ENCODE results near the gene PIGM.

The PIGM gene

GRCh38 chr1:159980786-159981185 is 51.0 kb downstream of the PIGM start:
- Histone ChIP-seq H3K27ac (replicated peaks) (no peak overlapping the region), H3K27me3 (ENCODE audit: insufficient read depth, poor library complexity, severe bottlenecking) (peaks cover 15% of the 10 kb centered on the region), H3K4me3 (replicated peaks; ENCODE audit: insufficient read depth, low read length) (no peak overlapping the region)
- DNase-seq (ENCODE audit: low read depth in 1 of 2, low spot score in 1 of 2), result no peak
- no peak for TF ChIP-seq POLR2AphosphoS5 (IDR thresholded peaks at IDR 0.05; ENCODE audit: low read depth)
- TF ChIP-seq REST (IDR thresholded peaks at IDR 0.05; ENCODE audit: insufficient replicate concordance, low read depth), result no peak
- TF ChIP-seq SPI1 (IDR thresholded peaks at IDR 0.05; ENCODE audit: borderline replicate concordance, low read depth), result no peak
- no peak for TF ChIP-seq CTCF (IDR thresholded peaks at IDR 0.05; ENCODE audit: insufficient read depth, low read length)
- TF ChIP-seq GABPA (IDR thresholded peaks at IDR 0.05; ENCODE audit: low read depth), result no peak

- H3K27me3 ChIP-seq (ENCODE audit: insufficient read depth, poor library complexity, severe bottlenecking), result peaks cover 17% of the 10 kb centered on the region
- H3K4me3 ChIP-seq (replicated peaks; ENCODE audit: insufficient read depth, low read length), result no peak overlapping the region
- no peak overlapping the region for H3K27ac ChIP-seq (replicated peaks)
- TF ChIP-seq CTCF (IDR thresholded peaks at IDR 0.05; ENCODE audit: insufficient read depth, low read length) (no peak), POLR2AphosphoS5 (IDR thresholded peaks at IDR 0.05; ENCODE audit: low read depth) (no peak), SPI1 (IDR thresholded peaks at IDR 0.05; ENCODE audit: borderline replicate concordance, low read depth) (no peak), GABPA (IDR thresholded peaks at IDR 0.05; ENCODE audit: low read depth) (no peak), REST (IDR thresholded peaks at IDR 0.05; ENCODE audit: insufficient replicate concordance, low read depth) (no peak)
- no peak for DNase-seq (ENCODE audit: low read depth in 1 of 2, low spot score in 1 of 2)
These were observed 51.7 kb downstream of the PIGM start for GRCh38 chr1:159980076-159980475.

- H3K27me3 ChIP-seq (ENCODE audit: insufficient read depth, poor library complexity, severe bottlenecking), result peaks cover 18% of the 10 kb centered on the region
- no peak for DNase-seq (ENCODE audit: low read depth in 1 of 2, low spot score in 1 of 2)
These were observed 52.5 kb downstream of the PIGM start for GRCh38 chr1:159979257-159979656.

More at GRCh38 chr1:159979257-159979656, 52.5 kb downstream of the PIGM start:
- Histone ChIP-seq H3K4me3 (replicated peaks; ENCODE audit: insufficient read depth, low read length) (no peak overlapping the region), H3K27ac (replicated peaks) (no peak overlapping the region)
- TF ChIP-seq GABPA (IDR thresholded peaks at IDR 0.05; ENCODE audit: low read depth), result no peak
- no peak for TF ChIP-seq POLR2AphosphoS5 (IDR thresholded peaks at IDR 0.05; ENCODE audit: low read depth)
- no peak for TF ChIP-seq CTCF (IDR thresholded peaks at IDR 0.05; ENCODE audit: insufficient read depth, low read length)
- no peak for TF ChIP-seq REST (IDR thresholded peaks at IDR 0.05; ENCODE audit: insufficient replicate concordance, low read depth)
- no peak for TF ChIP-seq SPI1 (IDR thresholded peaks at IDR 0.05; ENCODE audit: borderline replicate concordance, low read depth)
